ENCODE measurements around the gene SLC7A6OS. TPM values are rescaled to one million over a fixed set of nuclear protein-coding genes. Genes with fewer than 3 reads are reported as not detected.

SLC7A6OS gene
- total RNA-seq, 1 donor from 2014 or later: 18.8 TPM

GRCh38 chr16:68347605-68348004, 36.9 kb upstream of the SLC7A6OS start:
- H3K9me3 ChIP-seq: no peaks in the 10 kb centered on the region
- peaks cover 74% of the 10 kb centered on the region for H3K36me3 ChIP-seq
- intact Hi-C loops (cut with DNase I): no loop called here

GRCh38 chr16:68346892-68347480, 36.2 kb upstream of the SLC7A6OS start:
- peaks cover 74% of the 10 kb centered on the region for H3K36me3 ChIP-seq
- DNase-seq: no peak

More at GRCh38 chr16:68347605-68348004, 36.9 kb upstream of the SLC7A6OS start:
- H3K4me1 ChIP-seq: peaks cover 4% of the 10 kb centered on the region
- DNase-seq (no peak), ATAC-seq (no peak)
- H3K4me3 ChIP-seq: no peak overlapping the region
- H3K27ac ChIP-seq: no peak overlapping the region
- no peaks in the 10 kb centered on the region for H3K27me3 ChIP-seq
- TF ChIP-seq CTCF (IDR thresholded peaks at IDR 0.05): no peak

GRCh38 chr16:68345958-68346635, 35.4 kb upstream of the SLC7A6OS start:
- intact Hi-C loops (cut with DNase I): no loop called here
- Histone ChIP-seq H3K4me3 (no peak overlapping the region), H3K9me3 (no peaks in the 10 kb centered on the region), H3K4me1 (no peaks in the 10 kb centered on the region), H3K27me3 (no peaks in the 10 kb centered on the region), H3K36me3 (peaks cover 80% of the 10 kb centered on the region), H3K27ac (no peak overlapping the region)
- ATAC-seq (no peak), DNase-seq (no peak)
- TF ChIP-seq CTCF (IDR thresholded peaks at IDR 0.05): no peak

More at GRCh38 chr16:68346892-68347480, 36.2 kb upstream of the SLC7A6OS start:
- no peak for ATAC-seq
- TF ChIP-seq CTCF (IDR thresholded peaks at IDR 0.05): no peak
- H3K4me1 ChIP-seq: peaks cover 4% of the 10 kb centered on the region
- no peaks in the 10 kb centered on the region for H3K27me3 ChIP-seq
- intact Hi-C loops (cut with DNase I): no loop called here
- H3K4me3 ChIP-seq: no peak overlapping the region
- no peaks in the 10 kb centered on the region for H3K9me3 ChIP-seq
- no peak overlapping the region for H3K27ac ChIP-seq

- Histone ChIP-seq H3K9me3 (no peaks in the 10 kb centered on the region), H3K27ac (no peak overlapping the region), H3K27me3 (no peaks in the 10 kb centered on the region), H3K4me1 (no peaks in the 10 kb centered on the region), H3K36me3 (peaks cover 80% of the 10 kb centered on the region), H3K4me3 (no peak overlapping the region)
- intact Hi-C loops (cut with DNase I): no loop called here
- DNase-seq (no peak), ATAC-seq (no peak)
- no peak for TF ChIP-seq CTCF (IDR thresholded peaks at IDR 0.05)
Observed at GRCh38 chr16:68345351-68345810, 34.6 kb upstream of the SLC7A6OS start.

GRCh38 chr16:68344252-68344651, 33.5 kb upstream of the SLC7A6OS start:
- TF ChIP-seq CTCF (IDR thresholded peaks at IDR 0.05): no peak
- Histone ChIP-seq H3K4me3 (no peak overlapping the region), H3K27me3 (no peaks in the 10 kb centered on the region), H3K36me3 (peaks cover 80% of the 10 kb centered on the region), H3K9me3 (no peaks in the 10 kb centered on the region), H3K4me1 (no peaks in the 10 kb centered on the region), H3K27ac (no peak overlapping the region)
- no peak for DNase-seq
- no peak for ATAC-seq
- intact Hi-C loops (cut with DNase I): no loop called here

Measured in upper lobe of right lung (tissue), 1 donor.